Activated CD4-positive, alpha-beta T cell treated with anti-CD3 and anti-CD28 coated beads, Interleukin-2, amount 50 U/mL, for 24 hours (primary cell): ENCODE measurements around the gene PARP12.

Source experiments
- DNase-seq, 2 donors: peaks; one replicate each; pipeline ENCODE4 v3.0.0-alpha.2; 2020; ENCODE audit warnings: low read depth in 1 of 2, low spot score in 1 of 2

The PARP12 gene

GRCh38 chr7:140017034-140017433 lies 45.7 kb downstream of the PARP12 start:
- DNase-seq = no peak

- no peak for DNase-seq
Observed at GRCh38 chr7:140016540-140016939, 46.2 kb downstream of the PARP12 start.

- DNase-seq = no peak
Observed at GRCh38 chr7:140015471-140015970, 47.2 kb downstream of the PARP12 start.

GRCh38 chr7:140014123-140014522 lies 48.6 kb downstream of the PARP12 start:
- no peak for DNase-seq

- DNase-seq = no peak
Observed at GRCh38 chr7:140013676-140014075, 49.1 kb downstream of the PARP12 start.

GRCh38 chr7:140010194-140010895 lies 52.4 kb downstream of the PARP12 start:
- no peak for DNase-seq

GRCh38 chr7:140009735-140010134 lies 53.0 kb downstream of the PARP12 start:
- no peak for DNase-seq

GRCh38 chr7:140008755-140009610 lies 53.8 kb downstream of the PARP12 start:
- no peak for DNase-seq

- no peak for DNase-seq
Observed at GRCh38 chr7:140007051-140007690, 55.6 kb downstream of the PARP12 start.

GRCh38 chr7:140006600-140006999 lies 56.2 kb downstream of the PARP12 start:
- DNase-seq = no peak

GRCh38 chr7:140005754-140006503 lies 56.8 kb downstream of the PARP12 start:
- DNase-seq = no peak

GRCh38 chr7:140005341-140005740 lies 57.4 kb downstream of the PARP12 start:
- no peak for DNase-seq

- no peak for DNase-seq
Observed at GRCh38 chr7:140004672-140005071, 58.1 kb downstream of the PARP12 start.

GRCh38 chr7:140003913-140004382 lies 58.8 kb downstream of the PARP12 start:
- DNase-seq = peak in 1 of 2 donors; percentile 14

GRCh38 chr7:140000666-140001268 lies 62.0 kb downstream of the PARP12 start:
- no peak for DNase-seq

- no peak for DNase-seq
Observed at GRCh38 chr7:139999516-139999915, 63.2 kb downstream of the PARP12 start.

- no peak for DNase-seq
Observed at GRCh38 chr7:139998572-139998971, 64.2 kb downstream of the PARP12 start.

- DNase-seq = no peak
Observed at GRCh38 chr7:139995017-139995915, 67.5 kb downstream of the PARP12 start.

GRCh38 chr7:139994356-139994755 lies 68.4 kb downstream of the PARP12 start:
- DNase-seq = no peak
